Eye (tissue), 1 donor: ENCODE data around the gene H3-3A.

ENCODE experiments used
- DNase-seq: peaks from one replicate; pipeline ENCODE4 v3.0.0-alpha.2; 2015

Gene H3-3A

GRCh38 chr1:226112626-226113025 is 50.1 kb downstream of the H3-3A start:
- no peak for DNase-seq

GRCh38 chr1:226116673-226117072 is 54.2 kb downstream of the H3-3A start:
- DNase-seq = no peak

GRCh38 chr1:226117330-226117729 is 54.8 kb downstream of the H3-3A start:
- no peak for DNase-seq

GRCh38 chr1:226118357-226118756 is 55.8 kb downstream of the H3-3A start:
- DNase-seq = no peak

- DNase-seq = no peak
Observed at GRCh38 chr1:226119169-226119568, 56.7 kb downstream of the H3-3A start.

GRCh38 chr1:226120398-226120797 is 57.9 kb downstream of the H3-3A start:
- DNase-seq = no peak

GRCh38 chr1:226121049-226121586 is 58.6 kb downstream of the H3-3A start:
- DNase-seq = no peak
